Measurements from ENCODE around the gene RFK. TPM values are rescaled to one million over a fixed set of nuclear protein-coding genes. Genes with fewer than 3 reads are reported as not detected.

The RFK gene
- total RNA-seq, 1 donor from 2014 or later, result 16.6 TPM

DNA sequence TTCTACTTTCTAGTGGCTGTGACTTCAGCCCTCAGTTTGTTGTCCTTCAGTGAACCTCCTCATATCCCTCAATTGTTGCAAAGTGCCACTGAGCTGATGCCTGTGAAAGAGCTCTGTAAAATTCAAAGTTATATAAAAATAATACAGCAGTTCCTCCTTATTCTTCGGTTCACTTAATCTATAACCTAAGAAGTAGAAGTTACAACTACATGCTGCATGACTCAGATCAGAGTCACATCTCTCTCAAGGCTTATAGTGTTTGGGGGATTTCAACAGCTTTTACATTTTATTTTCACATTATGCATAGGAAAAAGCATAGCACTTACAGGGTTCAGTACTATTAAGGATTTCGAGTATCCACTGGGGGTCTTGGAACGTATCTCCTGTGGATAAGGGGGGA lies 39.6 kb upstream of the RFK start:
- Mint-ChIP-seq H3K4me1 (ENCODE audit: unreplicated experiment) (no peaks in the 10 kb centered on the region), H3K4me3 (ENCODE audit: unreplicated experiment) (no peak overlapping the region), H3K27me3 (ENCODE audit: unreplicated experiment) (no peaks in the 10 kb centered on the region), H3K9me3 (ENCODE audit: unreplicated experiment) (peaks cover 4% of the 10 kb centered on the region), H3K36me3 (ENCODE audit: unreplicated experiment) (no peaks in the 10 kb centered on the region), H3K27ac (ENCODE audit: unreplicated experiment) (no peak overlapping the region)
- TF ChIP-seq, protein P1, sequence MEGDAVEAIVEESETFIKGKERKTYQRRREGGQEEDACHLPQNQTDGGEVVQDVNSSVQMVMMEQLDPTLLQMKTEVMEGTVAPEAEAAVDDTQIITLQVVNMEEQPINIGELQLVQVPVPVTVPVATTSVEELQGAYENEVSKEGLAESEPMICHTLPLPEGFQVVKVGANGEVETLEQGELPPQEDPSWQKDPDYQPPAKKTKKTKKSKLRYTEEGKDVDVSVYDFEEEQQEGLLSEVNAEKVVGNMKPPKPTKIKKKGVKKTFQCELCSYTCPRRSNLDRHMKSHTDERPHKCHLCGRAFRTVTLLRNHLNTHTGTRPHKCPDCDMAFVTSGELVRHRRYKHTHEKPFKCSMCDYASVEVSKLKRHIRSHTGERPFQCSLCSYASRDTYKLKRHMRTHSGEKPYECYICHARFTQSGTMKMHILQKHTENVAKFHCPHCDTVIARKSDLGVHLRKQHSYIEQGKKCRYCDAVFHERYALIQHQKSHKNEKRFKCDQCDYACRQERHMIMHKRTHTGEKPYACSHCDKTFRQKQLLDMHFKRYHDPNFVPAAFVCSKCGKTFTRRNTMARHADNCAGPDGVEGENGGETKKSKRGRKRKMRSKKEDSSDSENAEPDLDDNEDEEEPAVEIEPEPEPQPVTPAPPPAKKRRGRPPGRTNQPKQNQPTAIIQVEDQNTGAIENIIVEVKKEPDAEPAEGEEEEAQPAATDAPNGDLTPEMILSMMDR (IDR thresholded peaks at IDR 0.05), result no peak
- DNase-seq (ENCODE audit: extremely low spot score, unreplicated experiment), result no peak

DNA sequence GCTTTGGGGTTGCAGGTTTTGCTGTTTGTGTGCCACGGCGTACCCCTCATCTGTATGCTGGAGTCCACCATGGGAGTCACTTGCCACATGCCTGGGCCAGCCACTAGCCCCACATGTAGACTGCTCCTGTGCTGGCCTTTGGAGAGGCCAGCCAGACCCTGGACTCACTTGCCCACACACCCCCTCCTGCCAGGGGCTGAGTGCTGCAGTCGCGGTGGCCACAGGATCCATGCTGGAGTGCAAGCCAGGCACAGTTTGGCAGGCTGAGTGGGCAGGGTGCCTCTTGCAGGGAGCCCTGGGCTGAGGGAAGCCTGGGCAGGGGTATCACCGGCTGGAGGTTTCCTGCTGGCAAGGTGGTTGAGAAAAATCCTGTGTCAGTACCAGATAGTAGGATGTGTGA lies 39.2 kb upstream of the RFK start:
- H3K27me3 Mint-ChIP-seq (ENCODE audit: unreplicated experiment), result no peaks in the 10 kb centered on the region
- TF ChIP-seq, protein P1 (IDR thresholded peaks at IDR 0.05), result no peak
- no peaks in the 10 kb centered on the region for H3K4me1 Mint-ChIP-seq (ENCODE audit: unreplicated experiment)
- no peak overlapping the region for H3K27ac Mint-ChIP-seq (ENCODE audit: unreplicated experiment)
- no peak for DNase-seq (ENCODE audit: extremely low spot score, unreplicated experiment)
- no peak overlapping the region for H3K4me3 Mint-ChIP-seq (ENCODE audit: unreplicated experiment)
- peaks cover 4% of the 10 kb centered on the region for H3K9me3 Mint-ChIP-seq (ENCODE audit: unreplicated experiment)
- no peaks in the 10 kb centered on the region for H3K36me3 Mint-ChIP-seq (ENCODE audit: unreplicated experiment)

DNA sequence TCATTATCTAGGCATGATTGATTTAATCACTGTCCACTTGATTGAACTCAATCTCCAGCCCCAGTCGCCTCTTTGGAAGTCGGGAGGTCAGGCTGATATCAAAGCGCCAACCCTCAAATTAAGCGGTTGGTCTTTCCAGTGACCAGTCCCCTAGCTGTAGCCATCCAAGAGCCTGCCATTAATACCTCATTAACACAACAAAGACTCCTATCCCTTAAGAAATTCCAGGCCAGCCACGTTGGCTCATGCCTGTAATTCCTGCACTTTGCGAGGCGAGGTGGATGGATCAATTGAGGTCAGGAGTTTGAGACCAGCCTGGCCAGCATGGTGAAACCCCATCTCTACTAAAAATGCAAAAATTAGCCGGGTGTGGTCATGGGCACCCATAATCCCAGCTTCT lies 37.4 kb upstream of the RFK start:
- Mint-ChIP-seq H3K4me1 (ENCODE audit: unreplicated experiment) (no peaks in the 10 kb centered on the region), H3K9me3 (ENCODE audit: unreplicated experiment) (peaks cover 4% of the 10 kb centered on the region), H3K4me3 (ENCODE audit: unreplicated experiment) (no peak overlapping the region), H3K36me3 (ENCODE audit: unreplicated experiment) (no peaks in the 10 kb centered on the region), H3K27me3 (ENCODE audit: unreplicated experiment) (no peaks in the 10 kb centered on the region), H3K27ac (ENCODE audit: unreplicated experiment) (no peak overlapping the region)
- TF ChIP-seq, protein P1 (IDR thresholded peaks at IDR 0.05), result no peak
- DNase-seq (ENCODE audit: extremely low spot score, unreplicated experiment), result no peak

DNA sequence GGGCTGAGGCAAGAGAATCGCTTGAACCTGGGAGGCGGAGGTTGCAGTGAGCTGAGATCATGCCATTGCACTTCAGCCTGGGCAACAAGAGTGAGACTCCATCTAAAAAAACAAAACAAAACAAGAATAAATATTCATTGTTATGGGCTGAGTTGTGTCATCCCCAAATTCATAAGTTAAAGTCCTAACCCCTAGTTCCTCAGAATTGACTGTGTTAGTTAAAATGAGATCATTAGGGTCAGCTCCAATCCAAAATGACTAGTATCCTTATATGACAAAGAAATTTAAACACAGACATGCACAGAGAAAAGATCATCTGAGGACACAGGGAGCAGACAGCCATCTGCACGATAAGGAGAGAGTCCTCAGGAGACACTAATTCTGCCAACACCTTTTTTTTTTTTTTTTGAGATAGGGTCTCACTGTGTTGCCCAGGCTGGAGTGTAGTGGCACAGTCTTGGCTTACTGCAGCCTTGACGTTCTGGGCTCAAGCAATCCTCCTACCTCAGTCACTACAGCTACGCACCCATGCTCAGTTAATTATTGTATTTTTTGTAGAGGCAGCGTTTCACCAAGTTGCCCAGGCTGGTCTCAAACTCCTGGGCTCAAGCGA lies 32.7 kb upstream of the RFK start:
- no peak for DNase-seq (ENCODE audit: extremely low spot score, unreplicated experiment)
- Mint-ChIP-seq H3K36me3 (ENCODE audit: unreplicated experiment) (no peaks in the 10 kb centered on the region), H3K9me3 (ENCODE audit: unreplicated experiment) (no peaks in the 10 kb centered on the region), H3K4me1 (ENCODE audit: unreplicated experiment) (no peaks in the 10 kb centered on the region), H3K27me3 (ENCODE audit: unreplicated experiment) (no peaks in the 10 kb centered on the region), H3K27ac (ENCODE audit: unreplicated experiment) (no peak overlapping the region), H3K4me3 (ENCODE audit: unreplicated experiment) (no peak overlapping the region)
- TF ChIP-seq, protein P1 (IDR thresholded peaks at IDR 0.05), result no peak

DNA sequence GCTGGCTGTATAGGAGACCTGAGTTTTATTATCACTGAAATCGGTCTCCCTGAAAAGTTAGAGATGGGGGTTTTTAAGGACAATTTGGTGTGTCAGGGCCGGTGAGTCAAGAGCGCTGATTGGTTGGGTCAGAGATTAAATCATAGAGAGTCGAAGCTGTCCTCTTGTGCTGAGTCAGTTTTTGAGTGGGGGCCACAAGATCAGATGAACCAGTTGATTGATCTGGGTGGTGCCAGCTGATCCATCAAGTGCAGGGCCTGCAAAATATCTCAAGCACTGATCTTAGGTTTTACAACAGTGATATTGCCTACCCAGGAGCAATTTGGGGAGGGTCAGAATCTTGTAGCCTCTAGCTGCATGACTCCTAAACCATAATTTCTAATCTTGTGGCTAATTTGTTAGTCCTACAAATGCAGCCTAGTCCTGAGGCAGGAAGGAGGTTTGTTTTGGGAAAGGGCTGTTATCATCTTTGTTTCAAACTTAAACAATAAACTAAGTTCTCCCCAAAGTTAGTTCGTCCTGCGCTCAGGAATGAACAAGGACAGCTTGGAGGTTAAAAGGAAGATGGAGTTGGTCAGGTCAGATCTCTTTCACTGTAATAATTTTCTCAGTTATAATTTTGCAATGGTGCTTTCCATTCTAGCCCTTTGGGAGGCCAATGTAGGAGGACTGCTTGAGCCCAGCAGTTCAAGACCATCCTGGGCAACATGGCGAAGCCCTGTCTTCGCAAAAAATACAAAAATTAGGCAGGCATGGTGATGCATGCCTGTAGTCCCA lies 31.6 kb upstream of the RFK start:
- DNase-seq (ENCODE audit: extremely low spot score, unreplicated experiment), result no peak
- Mint-ChIP-seq H3K4me1 (ENCODE audit: unreplicated experiment) (no peaks in the 10 kb centered on the region), H3K27ac (ENCODE audit: unreplicated experiment) (no peak overlapping the region), H3K9me3 (ENCODE audit: unreplicated experiment) (no peaks in the 10 kb centered on the region), H3K36me3 (ENCODE audit: unreplicated experiment) (no peaks in the 10 kb centered on the region), H3K4me3 (ENCODE audit: unreplicated experiment) (no peak overlapping the region), H3K27me3 (ENCODE audit: unreplicated experiment) (no peaks in the 10 kb centered on the region)
- TF ChIP-seq, protein P1 (IDR thresholded peaks at IDR 0.05), result no peak

All from osteocyte (in vitro differentiated cells).